Endothelial cell (in vitro differentiated cells): Measurements from ENCODE around the gene ANKRD23. TPM values are rescaled to one million over a fixed set of nuclear protein-coding genes. Genes with fewer than 3 reads are reported as not detected.

ENCODE experiments used
- DNase-seq: peaks from one replicate; pipeline ENCODE4 v3.0.0; 2021; ENCODE audit warnings: low spot score
- H3K27ac Mint-ChIP-seq: one replicate; pipeline ENCODE4 v1.8.0; 2021; ENCODE audit warnings: mixed read lengths, inconsistent platforms; ENCODE audit not compliant: unreplicated experiment
- H3K27me3 Mint-ChIP-seq: one replicate; pipeline ENCODE4 v1.8.0; 2021; ENCODE audit warnings: mild to moderate bottlenecking, moderate library complexity, mixed read lengths, inconsistent platforms; ENCODE audit not compliant: unreplicated experiment
- H3K36me3 Mint-ChIP-seq: one replicate; pipeline ENCODE4 v1.8.0; 2021; ENCODE audit warnings: mild to moderate bottlenecking, low read depth, mixed read lengths, inconsistent platforms; ENCODE audit not compliant: unreplicated experiment
- H3K4me1 Mint-ChIP-seq: one replicate; pipeline ENCODE4 v1.8.0; 2021; ENCODE audit warnings: mild to moderate bottlenecking, mixed read lengths, inconsistent platforms; ENCODE audit not compliant: unreplicated experiment
- H3K4me3 Mint-ChIP-seq: one replicate; pipeline ENCODE4 v1.8.0; 2021; ENCODE audit warnings: mild to moderate bottlenecking, mixed read lengths, inconsistent platforms; ENCODE audit not compliant: unreplicated experiment
- H3K9me3 Mint-ChIP-seq: one replicate; pipeline ENCODE4 v1.8.0; 2021; ENCODE audit warnings: mixed read lengths, inconsistent platforms; ENCODE audit not compliant: unreplicated experiment
- CTCF ChIP-seq: fragments of 200-600 bp; sonication (generic); IDR thresholded peaks from one replicate; pipeline ENCODE4 v1.5.0; 2021; ENCODE audit warnings: antibody characterized with exemption; ENCODE audit not compliant: unreplicated experiment
- total RNA-seq: library from RNA; stranded (reverse); fragmentation: NEBNext Ultra II Directional; extraction: Animal tissue kit (Norgen Biotek cat#: 25700); gene quantifications from one replicate; pipeline ENCODE4 v1.2.1, GENCODE V29; 2021; ENCODE audit not compliant: unreplicated experiment

The ANKRD23 gene
- total RNA-seq, 1 donor from 2014 or later = 4.7 TPM

GRCh38 chr2:96848264-96848663, 4.4 kb upstream of the ANKRD23 start:
- no peak for TF ChIP-seq CTCF
- no peak overlapping the region for H3K27ac Mint-ChIP-seq
- DNase-seq = no peak
- no peak overlapping the region for H3K4me3 Mint-ChIP-seq
- H3K36me3 Mint-ChIP-seq = peaks cover 21% of the 10 kb centered on the region
- peaks cover 3% of the 10 kb centered on the region for H3K27me3 Mint-ChIP-seq
- no peaks in the 10 kb centered on the region for H3K9me3 Mint-ChIP-seq
- peaks cover 3% of the 10 kb centered on the region for H3K4me1 Mint-ChIP-seq

DNA sequence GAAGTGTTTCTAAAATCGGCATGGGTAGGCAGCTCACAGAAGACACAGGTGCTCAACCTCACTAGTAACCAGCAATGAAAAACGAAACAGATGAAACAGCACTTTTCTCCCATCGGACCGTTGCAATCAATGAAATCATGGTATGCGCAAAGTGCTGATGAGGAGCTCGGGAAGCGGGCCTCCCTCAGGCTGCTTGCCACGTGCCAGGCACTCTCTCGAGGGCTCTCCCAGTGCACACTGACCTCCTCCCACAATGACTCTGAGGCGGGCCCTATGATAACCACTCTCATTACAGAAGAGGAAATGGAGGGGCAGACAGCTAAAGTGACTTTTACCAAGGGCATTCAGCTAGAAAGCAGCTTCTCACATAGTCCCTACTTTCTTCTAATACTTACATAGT, 3.8 kb upstream of the ANKRD23 start:
- no peak for TF ChIP-seq CTCF
- Mint-ChIP-seq H3K27ac (no peak overlapping the region), H3K36me3 (peaks cover 14% of the 10 kb centered on the region), H3K9me3 (no peaks in the 10 kb centered on the region), H3K4me3 (no peak overlapping the region), H3K27me3 (peaks cover 3% of the 10 kb centered on the region), H3K4me1 (peaks cover 5% of the 10 kb centered on the region)
- no peak for DNase-seq

- H3K4me3 Mint-ChIP-seq = no peak overlapping the region
- no peak for TF ChIP-seq CTCF
- DNase-seq = no peak
- no peak overlapping the region for H3K27ac Mint-ChIP-seq
- H3K9me3 Mint-ChIP-seq = no peaks in the 10 kb centered on the region
- peaks cover 11% of the 10 kb centered on the region for H3K36me3 Mint-ChIP-seq
- H3K27me3 Mint-ChIP-seq = peaks cover 3% of the 10 kb centered on the region
- peaks cover 5% of the 10 kb centered on the region for H3K4me1 Mint-ChIP-seq
Measured at GRCh38 chr2:96846825-96847224, 3.0 kb upstream of the ANKRD23 start.

DNA sequence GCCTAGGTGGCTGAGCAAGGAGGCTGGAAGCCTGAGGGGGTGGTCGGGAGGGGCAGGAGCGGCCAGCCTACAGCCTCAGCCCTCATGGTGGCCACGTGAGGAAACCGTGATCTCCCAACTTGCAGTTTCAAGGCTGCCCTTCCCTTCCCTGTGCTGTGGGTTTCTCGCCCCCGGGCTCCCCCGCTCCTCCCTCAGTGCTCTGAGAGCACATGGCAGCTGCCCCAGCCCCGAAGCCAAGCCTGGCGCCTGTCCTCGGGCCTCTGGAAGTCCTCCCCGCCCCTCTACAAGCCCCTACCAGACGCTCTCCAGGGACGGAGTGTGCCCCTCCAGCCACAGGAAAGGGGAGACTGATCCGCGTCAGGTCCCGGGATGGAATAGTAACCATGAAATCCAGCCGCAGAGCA, 586 bp upstream of the ANKRD23 start:
- no peak for DNase-seq
- no peak for TF ChIP-seq CTCF
- Mint-ChIP-seq H3K4me1 (peaks cover 5% of the 10 kb centered on the region), H3K36me3 (peaks cover 7% of the 10 kb centered on the region), H3K27me3 (peaks cover 5% of the 10 kb centered on the region), H3K27ac (no peak overlapping the region), H3K4me3 (no peak overlapping the region), H3K9me3 (no peaks in the 10 kb centered on the region)

GRCh38 chr2:96842600-96842999, 1.2 kb downstream of the ANKRD23 start:
- H3K27ac Mint-ChIP-seq = no peak overlapping the region
- H3K36me3 Mint-ChIP-seq = peaks cover 7% of the 10 kb centered on the region
- DNase-seq = no peak
- no peak for TF ChIP-seq CTCF
- H3K4me1 Mint-ChIP-seq = peaks cover 5% of the 10 kb centered on the region
- H3K9me3 Mint-ChIP-seq = no peaks in the 10 kb centered on the region
- H3K27me3 Mint-ChIP-seq = peaks cover 5% of the 10 kb centered on the region
- no peak overlapping the region for H3K4me3 Mint-ChIP-seq
